K562 (cell line): ENCODE measurements around the gene C2CD2L.

Source experiments
- POLR2A ChIP-seq: fragments of 450-650 bp; conservative IDR thresholded peaks from 2 replicates; pipeline ENCODE4 v1.6.1; 2016
- SMAD3 ChIP-seq: fragments of 450-650 bp; formaldehyde crosslinking; conservative IDR thresholded peaks from 2 replicates; pipeline ENCODE4 v1.4.0; 2020; ENCODE audit warnings: mild to moderate bottlenecking

DNA sequence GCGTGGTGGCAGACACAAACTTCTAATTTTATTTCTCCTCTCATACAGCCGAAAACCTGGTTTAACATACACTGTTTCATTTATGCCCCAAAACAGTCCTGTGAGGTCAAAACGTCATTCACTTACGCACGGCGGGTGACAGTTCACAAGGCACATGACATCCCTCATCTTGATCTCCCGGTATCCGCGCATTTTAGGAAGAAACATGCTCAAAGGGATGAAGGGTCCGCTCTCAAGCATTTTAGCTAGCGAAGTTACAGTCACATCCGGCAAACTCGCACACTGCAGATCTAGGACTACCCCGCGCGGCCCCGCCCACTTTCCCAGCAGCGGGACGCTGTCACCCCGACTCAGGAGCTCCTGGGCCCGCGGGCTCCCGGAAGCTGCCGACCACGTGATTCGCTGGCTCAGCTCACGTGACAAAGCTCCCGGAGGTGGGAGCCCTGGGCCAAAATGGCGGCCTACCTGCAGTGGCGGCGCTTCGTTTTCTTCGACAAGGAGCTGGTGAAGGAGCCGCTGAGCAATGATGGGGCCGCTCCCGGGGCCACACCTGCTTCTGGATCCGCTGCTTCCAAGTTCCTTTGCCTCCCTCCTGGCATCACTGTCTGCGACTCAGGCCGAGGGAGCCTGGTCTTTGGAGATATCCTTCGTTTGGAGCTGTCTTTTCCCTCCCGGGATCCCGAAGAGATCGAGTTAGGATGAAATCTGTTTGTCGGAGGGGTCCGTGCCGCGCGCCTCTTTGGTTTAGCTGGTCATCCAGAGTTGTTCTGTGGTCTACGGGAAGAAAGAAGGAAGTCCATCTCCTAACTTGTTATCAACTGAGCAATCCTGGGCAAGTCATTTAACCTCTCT, 39.5 kb upstream of the C2CD2L start, which contains the start of gene VPS11:
- no peak for TF ChIP-seq SMAD3 (CRISPR knock-in tag)
- TF ChIP-seq POLR2A: peak; percentile 80
